ENCODE data around the gene ARHGAP28.

ARHGAP28 gene

GRCh38 chr18:6711467-6711866 is 18.0 kb upstream of the ARHGAP28 start:
- DNase-seq (ENCODE audit: extremely low spot score) = no peak
- CTCF ChIA-PET = interaction anchor here (1.1 kb wide), 1 partner anchor 140 kb away, joined by 3 read pairs; no protein-coding TSS in a partner anchor

DNA sequence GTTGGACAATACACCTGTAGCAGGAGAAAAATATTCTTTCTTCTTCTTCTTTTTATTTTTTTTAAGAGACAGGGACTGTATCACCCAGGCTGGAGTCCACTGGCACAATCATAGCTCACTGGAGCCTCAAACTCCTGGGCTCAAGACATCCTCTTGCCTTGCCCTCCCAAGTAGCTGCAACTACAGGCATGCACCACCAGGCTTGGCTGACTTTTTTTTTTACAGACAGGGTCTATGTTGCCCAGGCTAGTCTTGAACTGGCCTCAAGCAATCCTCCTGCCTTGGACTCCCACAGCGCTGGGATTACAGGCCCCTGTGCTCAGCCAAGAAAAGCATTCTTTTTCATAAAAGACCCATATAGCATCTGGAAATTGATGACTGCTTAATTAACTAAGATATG is 17.1 kb upstream of the ARHGAP28 start:
- CTCF ChIA-PET = interaction anchor here (1.3 kb wide), 1 partner anchor 30 kb away, joined by 3 read pairs; no protein-coding TSS in a partner anchor
- no peak for TF ChIP-seq CTCF (IDR thresholded peaks at IDR 0.05; ENCODE audit: control extremely low read depth, extremely low read depth, low read depth, missing control alignments)

More at GRCh38 chr18:6711467-6711866, 18.0 kb upstream of the ARHGAP28 start:
- no peak for TF ChIP-seq CTCF (IDR thresholded peaks at IDR 0.05; ENCODE audit: control extremely low read depth, extremely low read depth, low read depth, missing control alignments)
- POLR2A ChIA-PET = no interaction called here

GRCh38 chr18:6714010-6714409 is 15.5 kb upstream of the ARHGAP28 start:
- no peak for TF ChIP-seq CTCF (IDR thresholded peaks at IDR 0.05; ENCODE audit: control extremely low read depth, extremely low read depth, low read depth, missing control alignments)
- POLR2A ChIA-PET = no interaction called here
- no peak for DNase-seq (ENCODE audit: extremely low spot score)
- CTCF ChIA-PET = no interaction called here

More for the DNA sequence above, 17.1 kb upstream of the ARHGAP28 start:
- POLR2A ChIA-PET = no interaction called here
- DNase-seq (ENCODE audit: extremely low spot score) = no peak

DNA sequence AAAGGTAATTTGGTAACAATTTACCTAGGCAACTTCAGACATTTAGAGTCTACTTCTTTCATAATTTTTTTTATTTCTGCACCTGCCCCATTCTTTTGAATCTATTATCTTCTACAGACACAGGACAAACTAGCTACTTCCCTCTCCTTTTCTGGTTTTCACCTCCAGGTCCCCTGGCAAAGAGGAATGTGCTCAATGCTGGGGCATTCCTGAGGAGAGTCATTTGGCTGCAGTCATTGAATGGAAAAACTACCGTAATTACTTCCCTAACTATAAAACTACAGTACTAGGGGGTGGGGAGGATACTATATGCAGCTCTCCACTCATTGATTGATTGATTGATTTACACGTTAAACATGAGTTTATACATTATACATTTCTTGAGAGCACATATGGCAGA is 11.2 kb upstream of the ARHGAP28 start:
- CTCF ChIA-PET = no interaction called here
- POLR2A ChIA-PET = no interaction called here
- no peak for TF ChIP-seq CTCF (IDR thresholded peaks at IDR 0.05; ENCODE audit: control extremely low read depth, extremely low read depth, low read depth, missing control alignments)
- no peak for DNase-seq (ENCODE audit: extremely low spot score)

DNA sequence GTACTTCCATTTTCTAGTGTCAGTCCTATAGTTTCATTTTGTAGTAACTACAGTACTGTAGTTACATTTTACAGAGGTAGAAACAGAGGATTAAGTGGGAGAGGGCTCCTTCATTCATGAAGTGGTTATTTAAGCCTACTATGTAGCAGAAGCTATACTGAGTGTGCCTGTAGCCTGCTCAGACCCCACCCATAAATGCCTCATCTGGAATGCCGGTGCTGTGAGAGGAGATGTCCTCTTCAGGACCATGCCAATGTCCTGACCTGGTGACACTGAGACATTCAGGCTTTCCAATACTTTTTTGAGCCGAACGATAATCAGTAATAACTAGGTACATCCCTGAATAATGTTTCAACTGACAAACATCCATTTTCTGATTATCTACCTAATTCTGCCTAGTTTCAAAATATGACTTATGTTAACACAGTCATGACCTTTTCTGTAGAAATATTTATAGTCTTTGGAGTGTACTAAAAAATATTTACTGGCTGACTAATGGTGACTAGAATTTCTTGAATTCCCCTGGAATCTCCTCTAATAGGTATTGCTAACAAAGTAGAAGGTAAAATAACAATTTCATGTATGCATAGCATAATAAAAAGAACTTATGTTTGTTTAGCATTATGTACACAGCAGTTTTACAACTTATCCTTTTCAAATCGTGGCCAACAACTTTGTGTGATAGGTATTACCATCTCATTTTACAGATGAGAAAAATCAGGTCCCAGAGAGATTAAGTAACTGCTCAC is 10.2 kb upstream of the ARHGAP28 start:
- ChIA-PET POLR2A (no interaction called here), CTCF (no interaction called here)
- DNase-seq (ENCODE audit: extremely low spot score) = no peak
- no peak for TF ChIP-seq CTCF (IDR thresholded peaks at IDR 0.05; ENCODE audit: control extremely low read depth, extremely low read depth, low read depth, missing control alignments)

GRCh38 chr18:6719910-6720683 is 9.4 kb upstream of the ARHGAP28 start:
- ChIA-PET CTCF (interaction anchor here (0.9 kb wide), 1 partner anchor 24 kb away, joined by 3 read pairs; no protein-coding TSS in a partner anchor), POLR2A (no interaction called here)
- no peak for DNase-seq (ENCODE audit: extremely low spot score)
- TF ChIP-seq CTCF (IDR thresholded peaks at IDR 0.05; ENCODE audit: control extremely low read depth, extremely low read depth, low read depth, missing control alignments) = no peak

Measured in GM10248 (cell line).